ENCODE data around the gene IL18.
"Not testable (repeated sequence)": the region's sequence is repeated elsewhere in the genome, so short reads cannot be mapped to it uniquely, and the experiment has no call there.

Gene IL18

DNA sequence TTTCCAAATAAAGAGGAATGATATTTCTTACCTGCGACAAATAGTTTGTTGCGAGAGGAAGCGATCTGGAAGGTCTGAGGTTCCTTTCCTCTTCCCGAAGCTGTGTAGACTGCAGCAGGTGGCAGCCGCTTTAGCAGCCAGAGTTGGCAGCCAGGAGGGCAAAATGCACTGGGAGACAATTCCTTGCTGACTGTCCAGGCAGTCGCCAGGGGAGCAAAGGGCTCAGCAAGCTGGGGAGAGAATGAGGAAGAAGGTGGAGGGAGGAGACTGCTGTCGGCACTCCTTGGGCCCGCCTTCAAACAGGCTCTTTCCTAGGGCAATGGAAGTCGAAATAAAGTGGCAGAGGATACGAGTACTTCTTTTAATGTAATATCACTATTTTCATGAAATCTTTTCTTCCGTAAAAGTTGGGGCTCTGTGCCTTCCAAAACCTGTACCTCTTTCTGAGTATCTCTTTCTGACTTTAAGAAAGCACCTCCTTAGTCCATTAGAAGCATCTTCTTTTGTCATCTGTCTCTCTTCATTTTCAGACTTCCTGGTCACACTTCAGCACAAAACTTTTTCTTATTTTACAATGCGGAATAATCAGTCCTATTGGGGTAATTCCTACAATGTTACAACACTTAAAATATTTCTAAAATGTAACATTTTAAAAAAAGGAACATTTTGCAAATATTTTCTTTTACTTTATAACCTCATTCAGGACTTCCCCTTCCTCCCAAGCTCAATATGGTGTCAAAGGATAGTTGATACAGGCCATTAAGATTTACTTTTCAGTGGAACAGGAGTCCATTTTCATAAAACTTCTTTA is at the start of gene IL18:
TSS of gene IL18 (minus strand) at position 220 of the 811 bp plus-strand sequence. CDS start 9,041 bp downstream, outside the sequence.
- DNase-seq: no peak

DNA sequence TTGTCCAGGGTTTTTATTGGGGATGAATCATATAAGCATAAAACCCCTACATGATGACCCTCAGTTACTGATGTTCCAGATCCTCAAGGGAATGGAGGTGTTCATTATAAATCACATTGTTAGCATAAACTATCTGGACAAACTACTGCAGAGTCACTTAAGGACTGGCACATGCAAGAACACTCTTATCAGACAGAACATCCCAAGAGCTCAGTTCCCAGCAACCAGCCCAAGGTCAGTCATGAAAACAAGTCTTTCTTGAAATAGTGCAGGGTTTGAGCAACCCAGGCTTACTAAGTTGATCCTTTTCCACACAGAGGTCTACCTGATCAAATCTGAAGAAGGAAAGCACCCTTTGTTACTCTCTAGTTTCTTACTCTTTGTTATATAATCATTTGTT is 48.8 kb upstream of the IL18 start:
- DNase-seq: no peak

GRCh38 chr11:112212290-112212689 is 48.4 kb upstream of the IL18 start:
- DNase-seq: no peak

DNA sequence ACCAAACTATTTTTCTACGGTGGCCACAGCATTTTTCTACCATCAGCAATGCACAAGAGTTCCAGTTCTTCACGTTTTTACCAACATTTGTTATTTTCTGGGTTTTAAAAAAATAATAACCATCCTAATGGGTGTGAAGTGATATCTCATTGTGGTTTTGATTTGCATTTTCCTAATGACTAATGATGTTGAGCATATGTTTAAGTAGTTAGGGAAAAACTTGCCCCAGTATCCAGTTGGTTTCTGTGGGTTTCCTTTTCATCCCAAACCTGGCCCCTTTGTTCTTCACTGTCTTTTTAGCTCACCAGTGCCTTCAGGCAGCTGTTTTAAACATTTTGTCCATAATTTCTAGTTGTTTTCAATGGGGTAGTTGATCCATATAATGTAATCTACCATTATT is 47.6 kb upstream of the IL18 start:
- DNase-seq: peak in 1 of 2 experiments; percentile 21

- DNase-seq: no peak
Measured at GRCh38 chr11:112210890-112211289, 47.0 kb upstream of the IL18 start.

- no peak for DNase-seq
Measured at GRCh38 chr11:112206071-112206470, 42.2 kb upstream of the IL18 start.

- no peak for DNase-seq
Measured at GRCh38 chr11:112200252-112200651, 36.4 kb upstream of the IL18 start.

DNA sequence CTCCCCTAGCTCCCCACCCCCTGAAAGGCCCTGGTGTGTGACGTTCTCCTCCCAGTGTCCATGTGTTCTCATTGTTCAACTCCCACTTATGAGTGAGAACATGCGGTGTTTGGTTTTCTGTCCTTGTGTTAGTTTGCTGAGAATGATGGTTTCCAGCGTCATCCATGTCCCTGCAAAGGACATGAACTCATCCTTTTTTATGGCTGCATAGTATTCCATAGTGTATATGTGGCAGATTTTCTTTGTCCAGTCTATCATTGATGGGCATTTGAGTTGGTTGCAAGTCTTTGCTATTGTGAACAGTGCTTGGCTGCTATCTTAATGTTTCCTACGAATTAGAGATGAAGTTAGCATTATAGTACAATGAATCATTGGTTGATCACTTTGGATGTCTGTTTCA is 35.2 kb upstream of the IL18 start:
- not testable (repeated sequence) for DNase-seq

GRCh38 chr11:112196519-112197087 is 32.7 kb upstream of the IL18 start:
- DNase-seq: no peak

- DNase-seq: no peak
Measured at GRCh38 chr11:112195951-112196351, 32.1 kb upstream of the IL18 start.

GRCh38 chr11:112195113-112195512 is 31.2 kb upstream of the IL18 start:
- DNase-seq: not testable (repeated sequence)

DNA sequence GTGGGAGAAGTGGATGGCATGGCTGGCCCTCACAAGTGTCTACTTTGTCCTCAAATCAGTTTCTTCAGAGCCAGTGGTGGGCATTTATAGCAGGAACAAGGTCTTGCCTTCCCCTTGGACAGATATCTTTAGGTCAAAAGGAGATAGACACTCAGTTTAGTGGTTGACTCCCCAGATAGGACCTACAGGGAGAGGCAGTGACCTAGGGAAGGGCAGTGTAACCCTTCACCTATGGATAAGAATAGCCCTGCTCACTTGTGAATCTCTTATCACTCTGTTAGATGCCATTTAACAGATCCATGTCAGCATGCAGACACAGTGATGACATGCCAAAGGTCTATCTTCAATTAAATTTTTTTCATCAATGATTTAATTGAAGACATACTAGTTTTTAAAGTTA is 22.4 kb upstream of the IL18 start:
- DNase-seq: no peak

- no peak for DNase-seq
Measured at GRCh38 chr11:112185883-112186282, 22.0 kb upstream of the IL18 start.

DNA sequence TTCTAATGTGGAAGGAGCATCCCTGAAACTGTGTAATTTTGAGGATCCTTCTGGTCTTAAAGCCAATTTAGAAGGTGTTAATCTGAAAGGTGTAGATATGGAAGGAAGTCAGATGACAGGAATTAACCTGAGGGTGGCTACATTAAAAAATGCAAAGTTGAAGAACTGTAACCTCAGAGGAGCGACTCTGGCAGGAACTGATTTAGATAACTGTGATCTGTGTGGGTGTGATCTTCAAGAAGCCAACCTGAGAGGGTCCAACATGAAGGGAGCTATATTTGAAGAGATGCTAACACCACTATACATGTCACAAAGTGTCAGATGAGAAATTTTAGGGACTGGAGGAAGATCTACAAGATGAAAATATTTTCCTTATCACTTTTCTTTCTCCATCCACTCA is 19.0 kb upstream of the IL18 start:
- DNase-seq: no peak

DNA sequence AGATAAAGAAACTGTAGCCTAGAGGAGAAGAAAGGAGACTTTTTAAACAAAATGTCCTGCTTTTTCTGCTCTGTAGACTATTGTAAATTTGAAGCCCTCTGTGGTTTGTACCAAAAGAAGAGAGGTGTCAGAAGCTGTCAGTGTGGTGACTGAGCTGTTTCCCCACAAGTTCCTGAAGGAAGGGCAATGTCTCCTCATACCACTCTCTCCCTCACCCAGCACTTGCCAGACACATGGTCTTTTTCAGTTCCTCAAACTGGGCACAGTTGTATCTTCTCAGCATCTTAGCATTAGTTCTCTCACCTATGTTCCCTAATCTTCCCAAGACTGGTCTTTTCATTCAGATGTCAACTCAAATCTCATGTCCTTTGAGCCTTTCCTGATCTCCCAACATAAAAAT is 15.7 kb upstream of the IL18 start:
- no peak for DNase-seq

DNA sequence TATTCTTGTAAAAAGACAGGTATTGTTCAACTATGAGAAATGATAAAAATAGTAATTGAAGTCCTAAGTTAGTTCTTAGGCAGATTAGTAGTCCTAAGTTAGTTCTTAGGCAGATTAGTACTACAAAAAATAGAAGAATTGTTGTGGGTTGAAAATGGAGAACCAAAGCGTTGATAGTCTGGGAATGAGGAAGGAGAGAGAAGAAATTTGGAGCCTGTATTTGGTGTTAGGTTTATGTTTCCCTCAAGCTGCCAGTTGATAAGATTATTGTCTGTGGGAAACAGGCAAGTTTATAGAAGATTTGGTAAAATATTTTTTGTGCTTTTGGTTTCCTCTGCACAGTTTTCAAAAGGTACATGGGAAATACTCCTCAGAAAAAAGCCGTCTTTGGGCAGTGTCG is 15.0 kb upstream of the IL18 start:
- no peak for DNase-seq

- no peak for DNase-seq
Measured at GRCh38 chr11:112178428-112178827, 14.5 kb upstream of the IL18 start.

DNA sequence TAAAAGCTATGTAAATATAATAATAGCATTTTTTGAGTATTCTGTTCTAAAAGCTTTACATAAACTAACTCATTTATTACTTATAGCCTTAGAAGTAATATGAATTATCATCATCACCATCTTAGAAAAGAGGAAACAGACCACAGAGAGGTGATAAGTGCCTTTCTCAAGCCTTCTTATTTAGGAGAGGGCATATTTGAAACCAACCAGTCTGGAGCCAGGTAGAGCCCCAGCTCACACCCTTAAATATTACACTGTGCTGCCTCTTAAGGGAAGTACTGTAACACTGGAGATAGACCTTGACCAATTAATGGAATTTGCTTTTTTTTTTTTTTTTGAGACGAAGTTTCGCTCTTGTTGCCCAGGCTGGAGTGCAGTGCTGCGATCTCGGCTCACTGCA is 13.7 kb upstream of the IL18 start:
- DNase-seq: no peak

DNA sequence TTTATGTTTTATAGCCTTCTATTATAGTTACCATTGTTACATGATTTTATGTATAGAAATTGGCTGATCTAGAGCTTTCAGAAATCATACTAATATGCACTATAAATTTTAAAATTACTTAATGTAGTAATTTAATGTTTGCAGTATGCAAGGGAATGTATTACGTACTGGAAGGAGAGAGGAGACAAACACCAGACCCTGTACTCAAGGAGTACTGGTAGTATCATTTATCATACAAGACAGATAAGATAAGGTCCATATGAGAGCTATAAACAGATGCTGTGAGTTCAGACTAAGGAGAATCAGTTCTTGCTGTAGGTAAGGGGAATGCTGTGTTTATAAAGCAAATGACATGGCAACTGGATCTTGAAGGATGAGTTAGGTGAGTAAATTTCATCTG is 12.2 kb upstream of the IL18 start:
- DNase-seq: no peak

DNA sequence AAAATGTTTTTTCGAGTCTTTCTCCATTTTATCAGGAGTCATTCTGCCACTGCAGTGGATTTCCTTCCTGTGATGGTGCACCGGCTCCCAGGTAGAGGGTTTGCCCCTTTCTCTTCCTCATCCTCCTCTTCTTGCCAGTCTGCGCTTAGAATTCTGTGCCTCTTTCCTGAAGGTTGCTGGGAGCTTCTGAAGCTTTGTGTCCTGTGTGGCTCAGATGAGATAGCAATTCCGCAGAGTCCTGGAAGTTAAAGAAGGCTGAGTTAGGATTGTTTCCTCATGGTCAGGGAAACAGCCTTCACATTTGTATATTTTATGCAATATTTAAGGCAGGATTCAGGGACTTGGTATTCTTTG is 11.7 kb upstream of the IL18 start:
- DNase-seq: no peak

DNA sequence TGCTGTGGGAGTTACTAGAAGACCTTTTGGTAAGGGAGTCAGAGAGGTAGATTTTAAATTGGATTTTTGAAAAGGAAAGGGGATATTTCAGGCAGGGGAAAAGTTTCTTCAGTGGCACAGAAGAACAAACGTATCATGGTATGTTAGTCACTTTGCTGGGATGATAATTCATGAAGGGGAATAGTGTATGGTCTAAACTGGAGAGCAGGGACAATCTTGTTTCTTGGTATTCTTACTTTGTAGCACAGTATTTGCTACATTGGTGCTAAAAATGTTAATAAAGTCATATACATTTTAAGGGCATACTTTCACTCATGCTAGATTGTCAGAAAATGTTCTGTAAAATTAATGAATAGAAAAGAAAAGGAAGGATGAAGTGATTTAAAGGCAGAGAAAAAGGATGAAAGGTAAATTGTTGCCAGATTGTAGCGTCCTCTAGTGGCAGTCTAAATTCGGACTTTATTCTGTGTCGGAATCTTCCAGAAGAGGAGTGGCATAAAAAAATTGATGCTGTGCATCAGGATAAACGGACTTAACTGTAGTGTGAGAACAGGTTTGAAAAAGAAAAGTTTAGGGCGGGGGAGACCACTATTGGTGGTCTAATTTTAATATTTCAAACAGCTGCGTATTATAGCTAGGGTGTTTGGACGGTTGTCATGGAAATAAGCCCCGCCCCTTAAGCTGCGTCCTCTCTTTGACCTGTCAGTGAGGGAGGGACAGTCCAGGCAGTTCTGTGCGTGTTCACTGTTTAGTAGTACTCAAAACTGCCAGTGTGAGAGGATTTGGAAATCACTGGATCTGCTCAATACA is 11.1 kb upstream of the IL18 start, which contains the start of gene BCO2:
TSS of gene BCO2 (plus strand) at position 724 of the 810 bp plus-strand sequence. CDS start 90 bp downstream, outside the sequence.
- DNase-seq: peak; percentile 14 to 15

- DNase-seq: no peak
Measured at GRCh38 chr11:112173152-112173551, 9.3 kb upstream of the IL18 start.

DNA sequence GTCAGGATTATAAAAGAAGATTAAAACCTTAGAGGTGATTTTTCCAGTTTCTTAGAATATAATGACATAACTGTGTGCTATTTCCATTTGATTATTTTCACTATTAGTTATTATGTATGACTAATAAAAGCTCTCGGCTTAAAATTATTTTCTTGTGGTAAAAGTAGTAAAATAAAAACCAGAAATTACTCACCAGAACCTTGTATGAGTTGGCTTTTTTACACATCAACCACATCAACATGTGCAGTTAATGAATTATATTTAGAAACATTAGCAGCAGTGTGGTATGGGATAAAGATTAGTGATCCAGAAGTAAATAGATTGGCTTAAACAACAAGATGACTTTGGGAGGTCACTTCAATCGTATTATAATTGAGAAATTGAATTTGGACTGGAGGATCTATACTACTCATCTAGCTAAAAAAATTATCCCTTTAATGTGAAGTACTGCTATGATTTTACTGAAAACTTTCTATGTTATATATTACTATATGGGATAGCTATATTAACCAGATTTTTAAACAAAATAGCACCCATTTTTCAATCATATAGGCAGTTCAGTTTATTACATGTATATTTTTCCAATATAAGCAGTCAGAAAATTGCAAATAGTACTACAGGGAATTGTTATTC is 8.6 kb upstream of the IL18 start:
- DNase-seq: no peak
